ENCODE data around the gene UBE2I.
"Not testable (repeated sequence)": the region's sequence is repeated elsewhere in the genome, so short reads cannot be mapped to it uniquely, and the experiment has no call there.

UBE2I gene

GRCh38 chr16:1308977-1309885, at the start of gene UBE2I:
TSS of gene UBE2I (plus strand) at chr16:1309636. CDS start at chr16:1314031, 4,395 bp downstream.
- peak; percentile 84 to 100 (median 96) for DNase-seq

- no peak for DNase-seq
Observed at GRCh38 chr16:1259760-1260068, 49.7 kb upstream of the UBE2I start.

- DNase-seq, result no peak
Observed at GRCh38 chr16:1260101-1260680, 49.2 kb upstream of the UBE2I start.

- no peak for DNase-seq
Observed at GRCh38 chr16:1261131-1261892, 48.1 kb upstream of the UBE2I start.

- DNase-seq, result no peak
Observed at GRCh38 chr16:1262210-1262845, 47.1 kb upstream of the UBE2I start.

- no peak for DNase-seq
Observed at GRCh38 chr16:1262846-1263221, 46.6 kb upstream of the UBE2I start.

- DNase-seq, result no peak
Observed at GRCh38 chr16:1263591-1264344, 45.7 kb upstream of the UBE2I start.

GRCh38 chr16:1264345-1265089, 44.9 kb upstream of the UBE2I start:
- no peak for DNase-seq

GRCh38 chr16:1265090-1265630, 44.3 kb upstream of the UBE2I start:
- no peak for DNase-seq

- no peak for DNase-seq
Observed at GRCh38 chr16:1265826-1266225, 43.6 kb upstream of the UBE2I start.

- DNase-seq, result not testable (repeated sequence)
Observed at GRCh38 chr16:1269418-1269817, 40.0 kb upstream of the UBE2I start.

GRCh38 chr16:1271380-1271723, 38.1 kb upstream of the UBE2I start:
- no peak for DNase-seq

GRCh38 chr16:1271724-1272413, 37.6 kb upstream of the UBE2I start:
- DNase-seq, result peak in 18 of 56 donors; percentile 1 to 67 (median 24)

GRCh38 chr16:1272453-1273198, 36.8 kb upstream of the UBE2I start:
- DNase-seq, result no peak

GRCh38 chr16:1273816-1274215, 35.6 kb upstream of the UBE2I start:
- DNase-seq, result no peak

- no peak for DNase-seq
Observed at GRCh38 chr16:1274767-1275166, 34.7 kb upstream of the UBE2I start.

- DNase-seq, result no peak
Observed at GRCh38 chr16:1275791-1276579, 33.5 kb upstream of the UBE2I start.

GRCh38 chr16:1276580-1276878, 32.9 kb upstream of the UBE2I start:
- DNase-seq, result no peak
